ENCODE data around the gene MCC.

The MCC gene

GRCh38 chr5:113127021-113127420 is 361.2 kb downstream of the MCC start:
- no peak for DNase-seq

GRCh38 chr5:113125371-113125770 is 362.9 kb downstream of the MCC start:
- DNase-seq, result no peak

- DNase-seq, result no peak
These were observed 363.3 kb downstream of the MCC start for GRCh38 chr5:113124914-113125313.

- DNase-seq, result no peak
These were observed 364.0 kb downstream of the MCC start for GRCh38 chr5:113124265-113124664.

- no peak for DNase-seq
These were observed 364.6 kb downstream of the MCC start for GRCh38 chr5:113123618-113124017.

- no peak for DNase-seq
These were observed 366.2 kb downstream of the MCC start for GRCh38 chr5:113122053-113122452.

- DNase-seq, result no peak
These were observed 368.9 kb downstream of the MCC start for GRCh38 chr5:113119246-113119924.

- no peak for DNase-seq
These were observed 369.5 kb downstream of the MCC start for GRCh38 chr5:113118765-113119164.

- no peak for DNase-seq
These were observed 370.0 kb downstream of the MCC start for GRCh38 chr5:113118298-113118697.

- DNase-seq, result no peak
These were observed 370.6 kb downstream of the MCC start for GRCh38 chr5:113117543-113118115.

- no peak for DNase-seq
These were observed 372.3 kb downstream of the MCC start for GRCh38 chr5:113115956-113116355.

- no peak for DNase-seq
These were observed 373.2 kb downstream of the MCC start for GRCh38 chr5:113115061-113115460.

GRCh38 chr5:113114559-113114958 is 373.7 kb downstream of the MCC start:
- DNase-seq, result no peak

GRCh38 chr5:113112435-113112834 is 375.8 kb downstream of the MCC start:
- DNase-seq, result no peak

GRCh38 chr5:113110117-113110516 is 378.1 kb downstream of the MCC start:
- DNase-seq, result no peak

- DNase-seq, result no peak
These were observed 378.9 kb downstream of the MCC start for GRCh38 chr5:113109344-113109743.

- DNase-seq, result no peak
These were observed 379.8 kb downstream of the MCC start for GRCh38 chr5:113108485-113108884.

- DNase-seq, result no peak
These were observed 381.4 kb downstream of the MCC start for GRCh38 chr5:113106821-113107220.

GRCh38 chr5:113105693-113106280 is 382.5 kb downstream of the MCC start:
- DNase-seq, result no peak

GRCh38 chr5:113103330-113103729 is 384.9 kb downstream of the MCC start:
- no peak for DNase-seq

- no peak for DNase-seq
These were observed 386.1 kb downstream of the MCC start for GRCh38 chr5:113102121-113102531.

GRCh38 chr5:113100981-113101380 is 387.3 kb downstream of the MCC start:
- DNase-seq, result no peak

- no peak for DNase-seq
These were observed 388.4 kb downstream of the MCC start for GRCh38 chr5:113099822-113100221.

- DNase-seq, result no peak
These were observed 389.9 kb downstream of the MCC start for GRCh38 chr5:113098378-113098777.

- DNase-seq, result no peak
These were observed 392.4 kb downstream of the MCC start for GRCh38 chr5:113095831-113096230.

Data from CD4-positive, alpha-beta T cell treated with Interleukin-10 for 1 hour (primary cell).